HG02852 (cell line): ENCODE data around the gene C16orf89.
"Not testable (repeated sequence)": the region's sequence is repeated elsewhere in the genome, so short reads cannot be mapped to it uniquely, and the experiment has no call there.

Experiments
- ATAC-seq: cut with Tn5 transposase; IDR thresholded peaks from one replicate; pipeline ENCODE4 v1.9.1; 2021; ENCODE audit warnings: mild to moderate bottlenecking, moderate library complexity; ENCODE audit not compliant: unreplicated experiment

Gene C16orf89

DNA sequence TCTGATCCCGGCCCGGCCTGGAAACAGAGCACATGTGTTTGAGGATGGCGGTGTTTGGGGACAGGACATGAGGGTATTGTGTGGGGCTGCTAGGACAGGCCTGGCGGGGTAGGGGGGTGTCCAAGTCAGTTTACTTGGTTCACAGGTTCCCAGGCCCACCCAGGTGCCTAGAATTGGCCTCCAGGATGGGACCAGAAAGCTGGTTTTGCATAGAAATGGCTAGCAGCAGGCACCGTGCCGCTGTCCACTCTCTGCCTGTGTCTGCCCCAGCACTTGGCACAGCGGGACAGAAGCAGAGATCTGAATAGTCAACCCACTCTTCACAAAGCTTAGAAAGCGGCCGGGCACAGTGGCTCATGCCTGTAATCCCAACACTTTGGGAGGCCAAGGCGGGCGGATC, 20.0 kb upstream of the C16orf89 start:
- ATAC-seq = not testable (repeated sequence)

DNA sequence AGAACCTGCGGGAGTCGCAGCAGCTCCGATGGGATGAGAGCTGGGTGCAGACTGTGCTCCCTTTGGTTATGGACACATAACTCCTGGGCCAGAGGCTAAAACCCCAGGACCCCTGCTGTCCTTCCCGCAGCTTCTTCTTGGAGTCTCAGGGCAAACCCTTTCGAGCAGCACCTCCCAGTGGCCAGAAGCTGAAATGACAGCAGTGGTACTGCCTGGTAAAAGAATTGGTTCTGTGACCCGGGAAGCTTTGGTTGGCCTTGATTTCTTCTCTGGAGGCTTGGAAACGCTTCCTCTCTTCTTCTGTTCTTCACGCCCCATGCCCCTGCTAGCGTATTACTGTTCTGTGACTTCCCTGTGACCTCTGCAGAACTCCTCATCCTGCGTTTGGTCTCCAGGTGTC, 19.0 kb upstream of the C16orf89 start:
- ATAC-seq = not testable (repeated sequence)

DNA sequence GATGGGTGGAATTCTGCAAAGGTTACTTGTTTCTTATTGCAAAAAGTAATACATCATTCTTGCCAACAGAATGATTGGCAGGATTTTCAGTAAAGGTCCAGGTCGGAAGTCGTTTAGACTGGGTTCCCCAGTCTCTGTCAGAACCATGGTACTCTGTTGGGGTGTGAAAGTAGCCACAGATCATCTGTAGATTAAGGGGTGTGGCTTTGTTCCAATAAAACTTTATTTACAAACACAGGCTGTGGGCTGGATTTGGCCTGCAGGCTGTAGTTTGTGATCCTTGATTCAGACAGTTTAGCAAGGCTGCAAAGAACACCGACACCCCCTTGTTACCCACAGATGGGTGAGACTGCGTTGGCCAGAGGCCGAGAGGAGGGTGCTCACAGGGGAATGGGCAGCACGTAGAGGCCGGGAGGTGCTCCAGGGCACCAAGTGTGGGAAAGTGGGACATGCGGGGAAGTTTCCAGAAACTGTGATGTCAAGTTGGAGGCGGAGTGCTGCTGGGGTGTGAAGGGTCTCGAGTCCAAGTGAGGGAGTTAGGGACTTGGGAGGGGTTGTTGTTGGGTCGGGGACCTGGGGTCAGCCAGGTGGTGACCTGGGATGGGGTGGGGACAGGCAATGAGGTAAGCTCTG, 18.5 kb upstream of the C16orf89 start:
- not testable (repeated sequence) for ATAC-seq

DNA sequence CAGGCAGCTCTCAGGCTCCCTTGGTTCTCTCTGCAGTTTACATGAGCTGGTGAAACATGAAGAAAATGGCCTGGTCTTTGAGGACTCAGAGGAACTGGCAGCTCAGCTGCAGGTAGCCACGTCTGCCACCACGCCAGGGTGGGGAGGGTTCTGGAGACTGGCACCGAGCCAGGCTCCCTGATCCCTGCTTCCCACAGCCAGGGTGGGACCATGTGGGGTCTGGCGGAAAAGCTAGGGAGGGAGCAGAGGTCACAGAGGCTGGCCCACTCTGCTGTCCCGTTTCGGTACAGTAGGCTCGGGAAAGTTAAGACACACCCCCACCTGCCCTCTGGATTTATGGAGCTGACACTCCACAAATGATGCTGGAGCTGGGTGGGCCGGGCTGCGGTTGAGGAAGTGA, 17.9 kb upstream of the C16orf89 start:
- not testable (repeated sequence) for ATAC-seq

DNA sequence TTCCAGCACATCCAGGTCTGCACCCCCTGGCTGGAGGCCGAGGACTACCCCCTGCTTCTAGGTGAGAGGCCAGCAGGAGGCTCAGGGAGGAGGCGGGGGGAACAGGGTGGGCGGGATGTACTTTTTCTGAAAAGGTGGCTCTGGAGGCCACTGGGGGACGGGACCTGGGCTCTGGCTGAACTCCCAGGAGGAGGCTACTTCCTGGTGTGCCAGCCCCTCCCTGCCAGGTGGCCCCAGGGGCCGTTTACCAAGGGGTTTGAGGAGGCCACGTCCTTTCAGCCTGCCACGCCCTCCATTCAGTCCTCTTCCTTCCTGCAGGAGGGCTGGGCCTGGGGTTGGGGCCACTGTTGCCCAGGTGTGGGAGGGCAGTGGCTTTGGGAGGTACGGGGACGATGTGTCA, 15.2 kb upstream of the C16orf89 start:
- ATAC-seq = not testable (repeated sequence)

DNA sequence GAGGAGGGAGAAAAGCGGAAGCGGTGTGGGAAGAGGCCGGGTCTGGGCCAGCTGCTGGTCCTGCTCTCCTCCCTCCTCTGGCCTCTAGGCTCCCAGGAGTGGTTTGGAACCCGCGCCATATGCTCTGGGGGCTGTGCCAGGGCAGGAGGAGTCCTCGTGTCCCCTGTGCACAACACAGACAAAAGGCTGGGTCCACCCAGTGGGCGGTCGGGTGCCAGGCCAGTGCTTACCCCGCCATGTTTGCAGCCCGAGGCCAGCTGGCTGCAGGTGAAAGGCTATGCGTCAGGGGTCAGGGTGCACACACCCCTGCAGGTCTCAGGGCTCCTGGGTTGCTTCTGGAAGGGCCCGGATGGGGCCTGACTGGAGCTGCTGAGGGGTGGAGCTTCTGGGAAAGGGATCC, 14.7 kb upstream of the C16orf89 start:
- ATAC-seq = not testable (repeated sequence)

DNA sequence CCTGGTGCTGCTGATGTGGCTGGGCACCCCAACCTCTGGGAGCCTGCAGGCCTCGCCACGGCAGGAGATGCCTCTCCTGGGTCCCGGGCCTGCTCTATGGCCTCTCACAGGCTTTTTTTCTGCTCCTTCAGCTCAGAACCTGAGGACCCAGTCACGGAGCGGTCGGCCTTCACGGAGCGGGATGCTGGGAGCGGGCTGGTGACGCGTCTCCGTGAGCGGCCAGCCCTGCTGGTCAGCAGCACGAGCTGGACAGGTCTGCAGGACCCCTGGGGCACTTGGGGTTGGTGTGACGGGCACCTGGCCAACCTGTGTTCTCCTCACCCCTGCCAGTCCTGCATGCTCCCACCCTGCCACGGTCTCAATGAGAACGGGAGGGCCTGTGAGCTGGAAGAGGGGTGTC, 12.9 kb upstream of the C16orf89 start:
- no peak for ATAC-seq

DNA sequence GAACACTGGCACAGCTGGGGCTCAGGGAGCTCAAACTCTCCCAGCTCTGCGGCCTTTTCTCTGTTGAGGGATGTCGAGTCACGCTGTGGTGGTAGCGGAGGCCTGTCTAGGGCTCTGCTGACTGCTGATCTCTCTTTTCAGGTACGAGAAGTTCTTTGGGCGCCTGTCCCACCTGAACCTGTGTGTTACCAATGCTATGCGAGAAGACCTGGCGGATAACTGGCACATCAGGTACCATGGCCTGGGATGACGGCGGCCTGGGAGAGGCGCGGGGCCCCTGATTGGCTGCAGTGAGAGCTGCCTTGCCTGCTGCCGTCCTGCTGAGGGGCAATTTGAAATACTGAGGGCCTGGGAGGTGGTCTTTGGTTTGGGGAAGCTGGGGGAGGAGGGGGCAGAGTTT, 11.5 kb upstream of the C16orf89 start:
- no peak for ATAC-seq

DNA sequence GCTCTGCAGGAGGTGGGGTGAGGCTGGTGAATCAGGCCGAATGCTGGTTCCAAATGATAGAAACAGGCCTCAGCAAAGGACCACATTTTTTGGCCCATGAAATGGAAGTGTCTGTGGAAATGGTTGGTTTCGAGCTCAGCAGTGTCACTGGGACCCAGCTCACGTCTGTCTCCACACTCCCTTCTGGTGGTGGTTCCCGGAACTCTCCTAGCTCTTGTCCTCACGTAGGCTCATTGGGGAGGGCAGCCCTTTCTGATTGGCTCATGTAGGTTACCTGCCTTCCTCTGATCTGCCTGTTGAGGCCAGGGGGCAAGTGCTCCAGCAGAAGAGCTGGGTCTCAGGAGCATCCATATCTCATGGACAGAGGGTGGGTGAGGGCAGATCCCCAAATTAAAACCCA, 9.9 kb upstream of the C16orf89 start:
- no peak for ATAC-seq

DNA sequence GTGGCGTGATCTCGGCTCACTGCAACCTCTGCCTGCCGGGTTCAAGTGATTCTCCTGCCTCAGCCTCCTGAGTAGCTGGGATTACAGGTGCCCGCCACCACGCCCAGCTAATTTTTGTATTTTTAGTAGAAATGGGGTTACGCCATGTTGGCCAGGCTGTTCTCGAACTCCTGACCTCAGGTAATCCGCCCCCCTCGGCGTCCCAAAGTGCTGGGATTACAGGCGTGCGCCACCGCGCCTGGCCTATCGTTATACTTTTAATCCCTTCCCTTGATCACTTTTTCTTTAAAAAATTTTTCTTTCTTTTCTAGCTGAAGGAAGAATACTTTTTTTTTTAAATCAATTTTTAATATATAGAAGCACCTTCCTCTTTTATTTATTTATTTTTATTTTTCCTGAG, 8.0 kb upstream of the C16orf89 start:
- not testable (repeated sequence) for ATAC-seq

DNA sequence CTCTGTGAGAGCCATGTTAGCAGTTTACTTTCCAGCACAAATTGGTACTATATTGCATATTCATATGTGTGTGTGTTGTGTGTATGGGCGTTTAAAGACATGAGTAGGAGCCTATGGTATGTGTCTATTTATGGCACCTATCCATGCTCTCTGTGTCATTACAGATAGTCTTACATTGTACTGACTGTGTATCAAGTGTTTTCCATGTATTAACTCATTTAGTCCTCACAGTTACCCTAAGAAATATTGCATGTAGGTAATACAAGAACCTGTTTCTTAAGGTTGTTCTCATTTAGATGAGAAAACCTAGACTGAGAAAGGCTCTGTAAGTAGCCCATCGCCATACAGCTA, 7.5 kb upstream of the C16orf89 start:
- no peak for ATAC-seq

DNA sequence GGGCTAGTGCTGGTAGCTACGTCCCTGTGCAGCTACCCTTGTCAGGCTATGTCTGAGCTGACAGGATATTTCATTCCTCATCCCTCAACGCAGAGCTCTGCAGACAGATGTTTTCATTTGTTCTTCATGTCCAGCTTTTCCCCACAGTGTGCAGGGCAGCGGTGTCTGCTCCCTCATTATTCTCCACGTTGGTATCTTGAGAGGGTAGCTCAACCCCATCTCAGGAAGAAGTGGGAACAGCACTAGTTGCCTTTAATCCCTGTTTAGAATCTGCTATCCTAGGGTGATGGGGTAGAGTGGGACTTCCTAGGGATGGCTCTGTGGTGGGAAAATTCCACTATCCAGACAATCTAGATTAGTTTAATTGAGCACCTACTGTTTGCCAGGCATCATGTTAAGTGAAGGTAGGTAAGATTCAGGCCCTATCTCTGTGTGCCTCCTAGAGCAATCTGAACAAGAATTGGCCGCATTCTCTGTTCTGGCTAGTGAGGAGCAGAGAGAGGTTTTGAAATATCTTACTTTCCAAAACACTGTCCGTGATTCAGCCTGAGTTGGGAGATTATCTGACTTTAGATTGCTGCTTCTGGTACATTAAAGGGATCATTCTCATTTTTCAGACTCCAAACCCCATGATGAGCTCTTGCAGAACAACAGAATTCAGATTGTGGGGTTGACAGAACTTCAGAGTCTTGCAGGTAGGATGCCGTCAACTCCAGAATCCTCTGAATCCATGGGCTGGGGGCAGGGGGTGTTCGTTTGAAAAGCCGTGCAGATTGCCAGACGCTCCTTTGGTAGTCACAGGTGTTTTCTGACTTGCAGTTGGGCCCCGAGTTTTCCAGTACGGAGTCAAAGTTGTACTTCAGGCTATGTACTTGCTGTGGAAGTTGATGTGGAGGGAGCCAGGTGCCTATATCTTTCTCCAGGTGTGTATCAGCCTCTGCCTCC, 6.8 kb upstream of the C16orf89 start:
- ATAC-seq = no peak

DNA sequence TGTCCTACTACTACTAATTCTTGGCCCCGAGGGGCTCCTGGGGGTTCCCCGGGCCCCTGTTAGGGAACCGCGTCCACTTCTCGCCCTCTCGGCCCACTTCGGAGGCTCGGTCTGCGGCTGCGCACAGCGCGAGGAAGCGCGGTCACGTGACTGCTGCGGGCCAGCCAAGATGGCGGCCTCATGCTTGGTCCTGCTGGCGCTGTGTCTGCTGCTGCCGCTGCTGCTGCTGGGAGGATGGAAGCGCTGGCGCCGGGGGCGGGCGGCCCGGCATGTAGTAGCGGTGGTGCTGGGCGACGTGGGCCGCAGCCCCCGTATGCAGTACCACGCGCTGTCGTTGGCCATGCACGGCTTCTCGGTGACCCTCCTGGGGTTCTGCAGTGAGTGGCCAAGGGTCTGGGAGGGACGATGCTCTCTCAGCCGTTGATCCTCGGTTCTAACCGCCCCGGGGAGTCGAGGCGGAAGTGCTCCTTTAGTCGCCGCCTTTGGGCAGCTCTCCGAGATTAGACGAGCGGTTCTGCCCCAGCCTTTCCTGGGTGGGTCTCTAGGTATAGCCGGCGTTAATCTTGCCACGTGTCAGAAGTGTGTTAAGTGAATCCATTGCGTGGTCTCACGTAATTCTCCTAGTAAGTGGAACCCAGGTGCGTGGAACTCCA, 6.1 kb upstream of the C16orf89 start, which contains the start of gene ALG1:
TSS of gene ALG1 (plus strand) at position 163 of the 653 bp plus-strand sequence. CDS start at position 170, 7 bp downstream.
- ATAC-seq = peak; percentile 91

DNA sequence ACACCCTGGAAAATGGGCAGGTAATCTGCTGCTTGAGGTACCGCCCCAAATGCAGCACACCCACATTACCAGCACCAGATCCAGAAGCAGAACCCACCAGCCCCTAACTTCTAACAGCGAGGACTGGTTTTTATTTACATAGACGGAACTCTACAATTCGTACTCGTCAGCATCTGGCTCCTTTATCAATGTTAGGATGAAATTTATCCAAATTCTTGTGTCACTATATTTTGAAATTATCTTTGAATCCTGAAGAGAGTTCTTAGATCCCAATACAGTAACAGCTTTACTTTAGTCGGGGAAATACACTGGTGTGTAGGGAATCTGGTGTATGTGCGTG, 5.6 kb upstream of the C16orf89 start:
- no peak for ATAC-seq

DNA sequence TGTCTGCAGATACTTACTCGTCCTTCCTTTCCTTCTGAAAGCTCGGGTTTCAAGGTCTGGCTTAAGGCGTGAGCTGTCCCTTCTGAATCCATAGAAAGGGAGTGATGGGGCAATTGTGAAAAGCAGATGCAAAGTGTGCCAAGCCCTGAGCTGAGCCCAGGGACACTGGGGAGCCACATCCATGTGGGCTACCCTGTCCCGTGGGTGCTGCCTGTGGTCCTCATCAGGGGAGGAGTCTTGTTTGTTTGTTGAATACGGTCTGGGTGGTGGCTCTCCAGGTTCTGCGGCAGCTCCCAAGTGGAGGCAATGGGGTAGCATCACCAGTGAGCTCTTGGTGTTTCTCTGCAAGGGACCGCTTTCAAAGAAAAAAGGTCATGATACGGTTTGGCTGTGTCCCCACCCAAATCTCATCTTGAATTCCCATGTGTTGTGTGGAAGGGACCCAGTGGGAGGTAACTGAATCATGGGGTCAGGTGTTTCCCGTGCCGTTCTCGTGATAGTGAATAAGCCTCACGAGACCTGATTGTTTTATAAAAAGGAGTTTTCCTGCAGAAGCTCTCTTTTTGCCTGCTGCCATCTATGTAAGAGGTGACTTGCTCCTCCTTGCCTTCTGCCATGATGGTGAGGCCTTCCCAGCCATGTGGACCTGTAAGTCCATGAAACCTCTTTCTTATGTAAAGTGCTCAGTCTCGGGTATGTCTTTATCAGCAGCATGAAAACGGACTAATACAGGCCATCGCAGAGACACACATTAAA, 4.9 kb upstream of the C16orf89 start:
- no peak for ATAC-seq

DNA sequence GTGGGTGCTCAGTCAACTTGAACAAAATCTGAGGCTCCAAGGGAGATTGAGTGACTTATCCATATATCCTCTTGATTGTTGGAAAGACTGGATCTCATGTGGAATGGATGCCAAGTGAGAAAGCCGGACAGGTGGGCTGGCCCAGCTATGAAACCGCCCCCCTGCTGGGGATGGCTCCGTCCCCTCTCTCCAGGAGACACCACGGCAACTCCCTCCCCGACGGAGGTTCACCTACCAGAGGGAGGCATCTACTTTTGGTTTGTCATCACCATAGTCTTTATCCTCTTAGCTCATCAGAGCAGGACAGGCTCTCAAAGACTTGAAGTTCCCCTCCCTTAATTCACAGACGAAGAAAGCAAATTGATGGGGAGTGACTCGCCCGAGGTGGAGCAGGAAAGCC, 4.1 kb upstream of the C16orf89 start:
- ATAC-seq = no peak

DNA sequence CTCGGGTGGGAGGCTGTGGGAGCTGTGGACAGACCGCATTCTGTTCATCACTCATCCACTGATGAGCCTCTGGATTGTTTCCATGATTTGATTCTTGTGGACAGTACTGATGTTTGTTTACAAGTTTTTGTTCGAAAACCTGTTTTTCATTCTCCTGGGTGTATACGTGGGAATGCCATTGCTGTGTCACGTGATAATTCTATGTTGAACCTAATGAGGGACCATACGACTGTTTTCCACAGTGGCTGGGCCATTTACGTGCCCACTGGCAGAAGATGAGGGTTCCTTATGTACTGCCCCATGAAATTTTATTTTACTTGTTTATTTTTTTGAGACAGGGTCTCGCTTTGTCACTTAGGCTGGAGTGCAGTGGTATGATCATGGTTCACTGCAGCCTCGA, 3.3 kb upstream of the C16orf89 start:
- ATAC-seq = no peak

DNA sequence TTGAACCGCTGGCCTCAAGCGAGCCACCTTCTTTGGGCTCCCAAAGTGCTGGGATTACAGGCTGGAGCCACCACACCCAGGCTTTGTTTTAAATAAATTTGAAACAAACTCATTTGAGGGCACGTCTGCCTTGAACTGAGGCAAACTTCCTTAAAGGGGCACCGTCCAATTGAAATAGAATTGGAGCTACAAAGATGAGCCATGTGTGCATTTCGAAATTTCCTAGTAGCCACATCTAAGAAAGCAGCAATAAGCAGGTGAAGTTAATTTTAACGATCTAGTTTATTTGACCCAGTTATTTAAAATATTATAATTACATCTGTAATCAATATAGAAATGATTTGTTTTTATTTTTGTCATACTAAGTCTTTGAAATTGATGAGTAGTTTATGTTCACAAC, 755 bp upstream of the C16orf89 start:
- ATAC-seq = no peak

DNA sequence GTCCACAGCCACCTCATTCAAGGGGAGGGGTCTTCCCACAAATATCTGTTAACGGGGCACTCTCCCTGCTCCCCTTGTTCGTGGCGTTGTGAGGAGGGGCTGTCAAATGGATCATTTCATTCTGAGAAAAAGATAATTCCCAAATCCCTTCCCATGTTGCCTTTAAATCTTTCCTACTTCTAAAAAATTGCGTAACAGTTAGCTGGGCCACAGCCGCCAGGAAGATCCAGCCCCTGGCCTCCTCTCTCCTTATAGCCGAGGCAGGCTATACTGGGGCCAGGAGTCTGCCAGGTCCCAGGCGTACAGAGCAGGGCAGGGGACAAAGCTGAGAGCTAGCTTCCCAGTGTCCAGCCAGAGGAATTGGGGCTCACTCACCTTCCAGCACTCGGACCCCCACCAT, 430 bp downstream of the C16orf89 start:
- no peak for ATAC-seq

DNA sequence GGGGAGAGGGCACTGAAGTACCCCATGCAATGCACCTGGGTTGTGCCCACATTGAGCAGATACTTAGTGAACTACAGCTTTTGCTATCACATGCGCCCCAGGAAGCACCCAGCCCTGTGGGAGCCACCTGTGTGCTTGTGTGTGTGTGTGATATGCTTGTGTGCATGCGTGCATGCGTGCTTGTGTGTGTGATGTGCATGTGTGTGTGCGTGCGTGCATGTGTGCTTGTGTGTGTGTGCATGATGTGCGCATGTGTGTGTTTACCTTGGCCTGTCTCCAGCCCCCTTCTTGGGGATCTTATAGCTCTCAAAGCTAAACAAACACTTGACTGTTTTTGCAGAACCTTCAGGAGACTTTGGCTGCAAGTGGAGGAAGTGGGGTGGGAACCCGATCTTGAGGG, 841 bp downstream of the C16orf89 start:
- ATAC-seq = no peak
